IMR-90 (cell line): ENCODE results near the gene MICALL2.

Experiments used
- MAFK ChIP-seq: IDR thresholded peaks from 2 replicates; pipeline ENCODE4 v1.6.1; 2012; ENCODE audit warnings: low read depth, low read length, improper control_type of control experiment
- MAZ ChIP-seq: IDR thresholded peaks from 2 replicates; pipeline ENCODE4 v1.6.1; 2012; ENCODE audit warnings: low read depth, mild to moderate bottlenecking, low read length, improper control_type of control experiment, moderate library complexity, borderline replicate concordance
- POLR2A ChIP-seq: IDR thresholded peaks from 2 replicates; pipeline ENCODE4 v1.6.1; 2012; ENCODE audit warnings: mild to moderate bottlenecking, low read depth, low read length
- RFX5 ChIP-seq: IDR thresholded peaks from 2 replicates; pipeline ENCODE4 v1.8.0; 2012; ENCODE audit warnings: low read depth, mild to moderate bottlenecking, low read length, moderate library complexity
- SMC3 ChIP-seq: fragments of 150-350 bp; IDR thresholded peaks from 2 replicates; pipeline ENCODE4 v1.6.1; 2016; ENCODE audit warnings: low read depth, mild to moderate bottlenecking, antibody characterized with exemption, low read length, moderate library complexity
- TF ChIP-seq, protein P1 (sequence below): conservative IDR thresholded peaks from 2 replicates; pipeline ENCODE4 v1.5.1; 2012; ENCODE audit warnings: mild to moderate bottlenecking, low read depth, low read length, improper control_type of control experiment
- TF ChIP-seq, protein P2 (sequence below): fragments of 150-350 bp; IDR thresholded peaks from 2 replicates; pipeline ENCODE4 v1.6.1; 2017; ENCODE audit warnings: mild to moderate bottlenecking, antibody characterized with exemption, low read length, low read depth
- TF ChIP-seq, protein P3 (sequence below): fragments of 150-350 bp; IDR thresholded peaks from 2 replicates; pipeline ENCODE4 v1.6.1; 2016; ENCODE audit warnings: low read depth, mild to moderate bottlenecking, low read length, moderate library complexity, borderline replicate concordance

DNA sequence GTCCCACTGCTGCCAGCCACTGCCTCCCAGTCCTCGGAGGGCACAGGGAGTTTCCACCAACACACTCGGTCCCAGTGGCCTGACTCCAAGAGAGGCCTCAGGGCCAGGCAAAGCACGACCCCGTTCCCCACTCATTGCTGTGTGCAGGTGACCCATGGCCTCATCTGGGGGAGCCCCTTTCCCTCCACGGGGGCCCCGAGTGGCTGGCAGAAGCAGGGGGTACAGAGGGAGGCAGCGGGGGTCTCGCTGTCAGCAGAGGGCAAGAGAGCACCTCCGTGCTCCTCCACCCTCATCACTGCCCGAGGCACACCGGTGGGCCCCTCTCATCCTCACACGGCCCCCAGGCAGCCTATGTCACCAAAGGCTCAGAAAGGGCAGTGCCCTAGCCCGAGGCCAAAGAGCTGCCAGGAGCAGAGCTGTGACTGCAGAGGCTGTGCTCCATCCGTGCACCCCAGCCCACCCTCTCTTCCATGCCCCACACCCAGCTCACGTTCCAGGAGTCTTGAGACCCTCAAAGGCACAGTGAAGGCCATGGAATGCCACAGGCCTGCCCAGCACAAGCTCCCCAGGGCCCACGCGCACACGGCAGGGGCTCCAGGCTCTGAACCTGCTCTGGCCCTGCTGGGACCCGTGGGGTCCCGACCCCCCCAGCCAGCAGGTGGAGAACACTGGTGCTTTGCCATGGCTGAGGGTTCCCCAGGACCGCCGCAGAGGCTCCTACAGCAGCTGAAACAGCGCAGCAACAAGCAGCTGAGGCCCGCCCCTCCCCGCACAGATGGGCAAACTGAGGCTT is 25.9 kb downstream of the MICALL2 start:
- TF ChIP-seq, protein P1, sequence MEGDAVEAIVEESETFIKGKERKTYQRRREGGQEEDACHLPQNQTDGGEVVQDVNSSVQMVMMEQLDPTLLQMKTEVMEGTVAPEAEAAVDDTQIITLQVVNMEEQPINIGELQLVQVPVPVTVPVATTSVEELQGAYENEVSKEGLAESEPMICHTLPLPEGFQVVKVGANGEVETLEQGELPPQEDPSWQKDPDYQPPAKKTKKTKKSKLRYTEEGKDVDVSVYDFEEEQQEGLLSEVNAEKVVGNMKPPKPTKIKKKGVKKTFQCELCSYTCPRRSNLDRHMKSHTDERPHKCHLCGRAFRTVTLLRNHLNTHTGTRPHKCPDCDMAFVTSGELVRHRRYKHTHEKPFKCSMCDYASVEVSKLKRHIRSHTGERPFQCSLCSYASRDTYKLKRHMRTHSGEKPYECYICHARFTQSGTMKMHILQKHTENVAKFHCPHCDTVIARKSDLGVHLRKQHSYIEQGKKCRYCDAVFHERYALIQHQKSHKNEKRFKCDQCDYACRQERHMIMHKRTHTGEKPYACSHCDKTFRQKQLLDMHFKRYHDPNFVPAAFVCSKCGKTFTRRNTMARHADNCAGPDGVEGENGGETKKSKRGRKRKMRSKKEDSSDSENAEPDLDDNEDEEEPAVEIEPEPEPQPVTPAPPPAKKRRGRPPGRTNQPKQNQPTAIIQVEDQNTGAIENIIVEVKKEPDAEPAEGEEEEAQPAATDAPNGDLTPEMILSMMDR: no peak
- TF ChIP-seq POLR2A (no peak), MAFK (no peak), RFX5 (no peak), SMC3 (no peak), MAZ (no peak)
- TF ChIP-seq, protein P2, sequence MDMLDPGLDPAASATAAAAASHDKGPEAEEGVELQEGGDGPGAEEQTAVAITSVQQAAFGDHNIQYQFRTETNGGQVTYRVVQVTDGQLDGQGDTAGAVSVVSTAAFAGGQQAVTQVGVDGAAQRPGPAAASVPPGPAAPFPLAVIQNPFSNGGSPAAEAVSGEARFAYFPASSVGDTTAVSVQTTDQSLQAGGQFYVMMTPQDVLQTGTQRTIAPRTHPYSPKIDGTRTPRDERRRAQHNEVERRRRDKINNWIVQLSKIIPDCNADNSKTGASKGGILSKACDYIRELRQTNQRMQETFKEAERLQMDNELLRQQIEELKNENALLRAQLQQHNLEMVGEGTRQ: no peak
- TF ChIP-seq, protein P3, sequence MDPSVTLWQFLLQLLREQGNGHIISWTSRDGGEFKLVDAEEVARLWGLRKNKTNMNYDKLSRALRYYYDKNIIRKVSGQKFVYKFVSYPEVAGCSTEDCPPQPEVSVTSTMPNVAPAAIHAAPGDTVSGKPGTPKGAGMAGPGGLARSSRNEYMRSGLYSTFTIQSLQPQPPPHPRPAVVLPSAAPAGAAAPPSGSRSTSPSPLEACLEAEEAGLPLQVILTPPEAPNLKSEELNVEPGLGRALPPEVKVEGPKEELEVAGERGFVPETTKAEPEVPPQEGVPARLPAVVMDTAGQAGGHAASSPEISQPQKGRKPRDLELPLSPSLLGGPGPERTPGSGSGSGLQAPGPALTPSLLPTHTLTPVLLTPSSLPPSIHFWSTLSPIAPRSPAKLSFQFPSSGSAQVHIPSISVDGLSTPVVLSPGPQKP: no peak
